ENCODE measurements around the gene PALM3.

GRCh38 chr19:14056069-14056666 is 5.7 kb downstream of the PALM3 start:
- no peak for TF ChIP-seq CTCF (IDR thresholded peaks at IDR 0.05)
- TF ChIP-seq POLR2A (IDR thresholded peaks at IDR 0.05): no peak

Measured in ovary (tissue), 3 donors.